GM21528 (cell line): Measurements from ENCODE around the gene CRYBA2.

ENCODE experiments used
- ATAC-seq: cut with Tn5 transposase; IDR thresholded peaks from one replicate; pipeline ENCODE4 v1.9.1; 2021; ENCODE audit warnings: mild to moderate bottlenecking, moderate library complexity; ENCODE audit not compliant: unreplicated experiment, low FRiP score

The CRYBA2 gene

DNA sequence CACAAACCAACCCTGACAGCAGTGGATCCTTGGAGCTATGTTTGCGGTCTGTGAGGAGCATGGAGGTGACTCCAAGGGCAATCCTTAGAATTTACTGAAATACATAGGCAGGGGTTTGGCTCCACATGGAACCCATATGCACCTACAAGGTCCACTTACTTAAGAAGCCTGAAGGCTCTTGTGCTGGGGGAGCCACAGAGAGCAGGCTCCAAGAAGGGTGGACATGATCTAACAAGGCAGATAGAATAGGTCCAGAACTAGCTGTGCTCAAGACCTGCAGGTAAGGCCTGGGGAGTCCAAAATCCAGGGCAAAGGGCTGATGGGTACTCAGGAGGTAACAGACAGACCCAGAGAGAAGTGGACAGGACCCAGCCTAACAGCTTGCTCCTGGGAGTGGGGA, 34.9 kb downstream of the CRYBA2 start:
- ATAC-seq = no peak

DNA sequence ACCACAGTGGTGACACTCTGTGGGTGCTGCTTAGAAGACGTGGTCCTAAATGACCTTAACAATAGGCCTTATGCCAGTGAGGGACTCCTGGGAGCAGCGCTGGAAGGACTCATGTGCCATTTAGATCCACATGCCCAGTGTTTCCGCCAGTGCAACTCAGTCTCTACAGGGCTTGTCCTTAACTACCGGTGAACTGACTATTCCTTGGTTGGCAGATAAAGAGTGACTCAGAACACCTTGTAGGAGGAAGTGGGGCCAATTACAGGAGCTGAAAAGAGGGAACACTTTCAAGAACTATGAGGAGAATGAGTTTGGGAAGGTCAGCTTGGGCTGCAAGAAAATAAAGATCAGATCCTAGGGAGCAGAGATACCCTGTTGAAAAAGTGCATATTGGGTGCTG, 35.6 kb downstream of the CRYBA2 start:
- no peak for ATAC-seq

DNA sequence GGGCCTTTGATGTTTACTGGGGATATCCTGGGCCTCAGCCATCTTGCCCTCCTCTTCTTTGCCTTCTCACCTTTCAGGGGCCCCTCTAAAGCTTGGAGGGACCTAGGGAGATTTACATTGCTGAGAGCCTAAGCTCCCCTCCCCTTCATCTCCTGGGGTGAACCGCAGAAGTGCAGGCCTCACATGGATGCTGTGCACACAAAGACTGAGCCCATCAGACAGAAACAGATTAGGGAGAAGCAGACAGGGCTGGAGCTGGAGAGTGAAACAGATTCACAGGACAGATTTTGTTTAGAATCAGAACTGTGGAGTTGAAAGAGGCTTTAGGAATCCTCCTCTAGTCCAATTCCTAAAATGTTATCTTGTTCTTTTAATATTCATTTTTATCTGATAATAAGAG, 37.2 kb downstream of the CRYBA2 start:
- no peak for ATAC-seq

DNA sequence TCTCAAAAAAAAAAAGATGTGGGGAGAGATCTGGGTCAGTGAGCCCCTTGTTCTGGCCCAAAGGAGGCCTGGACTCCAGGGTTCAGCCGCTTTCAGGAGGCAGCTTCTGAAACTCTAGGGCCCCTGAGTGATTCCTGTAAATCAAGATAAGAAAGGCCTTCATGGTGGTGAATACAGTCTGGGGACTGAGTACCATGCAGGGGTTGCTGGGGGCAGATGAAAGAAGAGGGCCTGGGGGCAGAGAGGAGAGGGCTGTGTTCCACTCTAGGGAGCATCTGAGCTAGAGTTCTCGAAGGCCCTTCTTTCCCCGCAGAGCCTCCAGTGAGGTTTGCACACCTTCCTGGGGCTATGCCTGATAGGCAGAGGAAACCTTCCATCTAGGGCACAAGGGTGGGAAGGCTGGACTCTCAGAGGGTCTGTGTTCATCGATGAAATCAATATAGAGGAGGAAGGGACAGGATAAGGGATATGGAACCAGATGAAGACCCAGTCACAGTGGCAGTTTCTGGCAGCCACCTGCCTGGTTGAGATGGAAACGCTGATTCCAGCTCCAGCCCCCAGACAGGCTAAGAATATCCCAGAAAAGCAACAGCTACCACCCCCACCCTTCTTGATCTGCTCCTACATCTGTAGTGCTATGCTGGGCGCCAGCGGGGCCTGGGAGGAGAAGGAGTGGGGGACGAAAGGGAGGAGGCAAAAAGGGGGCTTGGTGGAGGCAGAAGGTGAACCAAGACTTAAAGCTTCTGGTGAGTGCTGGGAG, 38.5 kb downstream of the CRYBA2 start:
- no peak for ATAC-seq

DNA sequence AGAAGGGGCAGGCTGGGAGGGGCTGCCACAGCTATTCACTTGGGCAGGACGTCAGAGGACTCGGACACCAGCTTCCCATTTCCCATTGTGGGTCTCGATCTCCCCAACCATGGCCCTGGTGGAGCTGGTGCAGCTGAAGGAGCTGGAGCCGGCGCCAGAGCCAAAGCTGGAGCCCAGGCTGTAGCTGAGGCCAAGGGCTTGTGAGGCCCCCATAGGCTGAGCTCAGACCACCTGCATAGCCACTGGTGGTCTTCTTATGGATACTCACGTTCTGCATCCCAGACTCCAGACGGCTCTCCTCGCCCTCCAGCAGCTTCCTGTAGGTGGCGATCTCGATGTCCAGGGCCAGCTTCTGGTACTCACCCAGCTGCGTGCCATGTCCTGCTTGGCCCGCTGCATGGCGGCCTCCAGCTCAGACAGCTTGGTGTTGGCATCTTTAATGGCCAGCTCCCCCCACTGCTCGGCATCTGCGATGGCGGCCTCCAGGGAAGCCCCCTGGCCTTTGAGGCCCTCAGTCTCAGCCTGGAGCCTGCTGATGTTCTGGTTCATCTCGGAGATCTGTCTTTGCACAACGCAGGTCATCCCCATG, 39.8 kb downstream of the CRYBA2 start:
- no peak for ATAC-seq

DNA sequence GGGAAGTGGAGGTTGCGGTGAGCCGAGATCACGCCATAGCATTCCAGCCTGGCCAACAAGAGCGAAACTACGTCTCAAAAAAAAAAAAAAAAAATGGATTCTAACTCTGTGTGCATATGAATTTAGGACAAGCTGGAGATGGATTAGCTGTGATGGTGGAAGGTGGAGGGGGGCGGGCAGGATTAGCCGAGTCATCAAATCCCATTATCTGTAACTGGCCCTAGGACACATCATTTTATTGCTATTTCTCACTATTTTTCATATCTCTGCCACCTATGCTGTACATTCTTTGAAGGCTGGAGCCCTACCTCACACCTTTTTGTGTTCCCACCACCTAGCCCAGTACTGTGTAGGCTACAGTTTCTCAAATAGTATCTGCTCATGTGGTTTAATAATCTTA, 41.1 kb downstream of the CRYBA2 start:
- ATAC-seq = no peak

DNA sequence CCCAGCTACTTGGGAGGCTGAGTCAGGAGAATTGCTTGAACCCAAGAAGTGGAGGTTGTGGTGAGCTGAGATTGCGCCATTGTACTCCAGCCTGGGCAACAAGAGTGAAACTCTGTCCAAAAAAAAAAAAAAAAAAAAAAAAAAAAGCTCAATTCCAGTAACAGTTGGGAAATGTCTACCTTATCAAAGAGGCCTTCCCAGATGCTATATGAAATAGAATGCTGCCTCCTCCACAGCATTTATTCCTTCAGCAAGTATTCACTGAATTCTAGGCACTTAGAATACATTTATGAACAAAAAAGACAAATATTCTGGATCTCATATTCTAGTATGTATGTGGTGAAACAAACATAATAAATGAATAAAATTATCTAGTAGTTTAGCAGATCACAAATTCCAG, 46.6 kb downstream of the CRYBA2 start:
- ATAC-seq = no peak

DNA sequence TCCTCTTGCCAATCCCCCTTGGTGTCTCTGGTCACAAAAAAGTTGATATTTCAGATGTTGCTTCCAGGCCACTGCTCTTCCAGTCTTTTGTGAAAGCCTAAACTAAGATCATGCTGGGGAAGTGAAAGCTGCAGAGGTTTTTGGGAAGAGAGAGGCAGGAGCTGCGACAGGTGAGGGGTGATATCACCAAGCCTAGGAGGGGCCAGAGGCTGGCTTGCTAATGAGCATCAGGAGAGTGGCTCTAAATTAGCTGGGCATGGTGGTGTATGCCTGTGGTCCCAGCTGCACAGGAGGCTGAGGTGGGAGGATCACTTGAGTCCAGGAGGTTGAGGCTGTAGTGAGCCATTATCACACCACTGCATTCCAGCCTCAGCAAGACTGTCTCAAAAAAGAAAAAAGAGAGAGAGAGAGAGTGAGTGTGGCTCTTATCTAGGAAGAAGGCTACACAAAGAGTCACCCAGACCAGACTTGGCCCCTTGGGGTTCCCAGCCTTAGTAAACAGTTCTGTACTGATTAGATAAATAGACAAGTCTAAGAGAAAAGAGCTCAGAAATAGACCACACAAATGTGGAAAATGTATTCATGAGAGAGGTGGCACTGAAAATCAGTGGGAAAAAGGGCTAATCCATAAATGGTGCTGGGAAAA, 48.3 kb downstream of the CRYBA2 start:
- no peak for ATAC-seq
